Measurements from ENCODE around the gene AASS. TPM values are rescaled to one million over a fixed set of nuclear protein-coding genes. Genes with fewer than 3 reads are reported as not detected.

AASS gene
- 25.7 and 30.2 TPM in 2 replicates for total RNA-seq

GRCh38 chr7:122143751-122144711 is at the start of gene AASS:
TSS of gene AASS (minus strand) at chr7:122144249. CDS start at chr7:122133726, 10,523 bp downstream.

Other genes starting within 250 kb of the AASS start
- gene FEZF1, start 160.5 kb upstream of the AASS start, total RNA-seq = not detected in 2 replicates

Measured in regular cardiac myocyte (primary cell).